Right atrium auricular region (tissue), 2 donors: Measurements from ENCODE around the gene KCNB1. TPM values are rescaled to one million over a fixed set of nuclear protein-coding genes. Genes with fewer than 3 reads are reported as not detected.
A peak's percentile ranks its signal among the peaks of the same experiment; 100 is the strongest.

Source experiments
- DNase-seq: peaks from one replicate; pipeline ENCODE4 v3.0.0-alpha.2; 2019; ENCODE audit warnings: low spot score
- H3K27ac ChIP-seq, 2 donors: fragments of 200-600 bp; sonication (generic); 1 replicate in 1 of 2; 2 replicates in 1 of 2; pipeline ENCODE4 v1.5.1; 2016 to 2019
- H3K27me3 ChIP-seq, 2 donors: fragments of 200-600 bp; sonication (generic); one replicate each; pipeline versions ENCODE4 v1.5.1 to v1.6.0; 2017 to 2019
- H3K36me3 ChIP-seq: fragments of 200-600 bp; sonication (generic); one replicate; pipeline ENCODE4 v1.5.1; 2016
- H3K4me1 ChIP-seq, 2 donors: fragments of 200-600 bp; sonication (generic); one replicate each; pipeline versions ENCODE4 v1.5.1 to v1.6.0; 2017 to 2019
- H3K4me3 ChIP-seq, 2 donors: fragments of 200-600 bp; sonication (generic); 1 replicate in 1 of 2; 2 replicates in 1 of 2; pipeline ENCODE4 v1.5.1; 2017 to 2019; ENCODE audit warnings: mild to moderate bottlenecking in 1 of 2, moderate library complexity in 1 of 2
- H3K9me3 ChIP-seq, 2 donors: fragments of 200-600 bp; sonication (generic); one replicate each; pipeline ENCODE4 v1.5.1; 2019
- total RNA-seq, 2 donors: library from RNA; depleted of rRNA; stranded (reverse); fragments of >200 nt; gene quantifications; one replicate each; pipeline ENCODE4 v1.1.0, GENCODE V29; 2016
- TF ChIP-seq, protein P1 (sequence below), 2 donors: fragments of 200-600 bp; sonication (generic); IDR thresholded peaks; one replicate each; pipeline ENCODE4 v1.5.1; 2019; ENCODE audit warnings: antibody characterized with exemption in 2 of 2

The KCNB1 gene
- total RNA-seq, 2 donors from 2014 or later = 1.4 to 2.7 TPM

DNA sequence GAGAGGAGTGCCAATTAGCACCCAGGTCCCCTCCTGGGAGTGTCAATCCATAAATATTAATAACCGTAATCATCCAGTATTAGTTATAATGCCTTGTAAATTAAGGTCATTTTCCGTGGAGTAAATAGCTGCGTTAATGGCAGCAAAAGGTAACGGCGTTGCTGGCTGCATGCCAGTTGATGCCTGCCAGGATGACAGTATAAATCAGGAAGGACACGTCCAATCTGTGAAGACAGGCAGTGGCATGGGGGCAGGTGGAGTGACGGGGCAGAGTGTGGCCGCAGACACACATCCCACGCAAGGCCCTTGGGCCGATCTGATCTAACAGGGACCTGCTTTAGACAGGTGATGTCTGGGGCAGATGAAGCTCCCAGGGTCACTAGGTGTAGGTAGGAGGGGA is 49.1 kb downstream of the KCNB1 start:
- TF ChIP-seq, protein P1, sequence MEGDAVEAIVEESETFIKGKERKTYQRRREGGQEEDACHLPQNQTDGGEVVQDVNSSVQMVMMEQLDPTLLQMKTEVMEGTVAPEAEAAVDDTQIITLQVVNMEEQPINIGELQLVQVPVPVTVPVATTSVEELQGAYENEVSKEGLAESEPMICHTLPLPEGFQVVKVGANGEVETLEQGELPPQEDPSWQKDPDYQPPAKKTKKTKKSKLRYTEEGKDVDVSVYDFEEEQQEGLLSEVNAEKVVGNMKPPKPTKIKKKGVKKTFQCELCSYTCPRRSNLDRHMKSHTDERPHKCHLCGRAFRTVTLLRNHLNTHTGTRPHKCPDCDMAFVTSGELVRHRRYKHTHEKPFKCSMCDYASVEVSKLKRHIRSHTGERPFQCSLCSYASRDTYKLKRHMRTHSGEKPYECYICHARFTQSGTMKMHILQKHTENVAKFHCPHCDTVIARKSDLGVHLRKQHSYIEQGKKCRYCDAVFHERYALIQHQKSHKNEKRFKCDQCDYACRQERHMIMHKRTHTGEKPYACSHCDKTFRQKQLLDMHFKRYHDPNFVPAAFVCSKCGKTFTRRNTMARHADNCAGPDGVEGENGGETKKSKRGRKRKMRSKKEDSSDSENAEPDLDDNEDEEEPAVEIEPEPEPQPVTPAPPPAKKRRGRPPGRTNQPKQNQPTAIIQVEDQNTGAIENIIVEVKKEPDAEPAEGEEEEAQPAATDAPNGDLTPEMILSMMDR (IDR thresholded peaks at IDR 0.05) = no peak
- no peak overlapping the region for H3K4me3 ChIP-seq
- no peak for DNase-seq
- no peaks in the 10 kb centered on the region for H3K36me3 ChIP-seq
- H3K27me3 ChIP-seq = no peaks in the 10 kb centered on the region
- no peaks in the 10 kb centered on the region for H3K4me1 ChIP-seq
- no peak overlapping the region for H3K27ac ChIP-seq
- H3K9me3 ChIP-seq = no peaks in the 10 kb centered on the region

DNA sequence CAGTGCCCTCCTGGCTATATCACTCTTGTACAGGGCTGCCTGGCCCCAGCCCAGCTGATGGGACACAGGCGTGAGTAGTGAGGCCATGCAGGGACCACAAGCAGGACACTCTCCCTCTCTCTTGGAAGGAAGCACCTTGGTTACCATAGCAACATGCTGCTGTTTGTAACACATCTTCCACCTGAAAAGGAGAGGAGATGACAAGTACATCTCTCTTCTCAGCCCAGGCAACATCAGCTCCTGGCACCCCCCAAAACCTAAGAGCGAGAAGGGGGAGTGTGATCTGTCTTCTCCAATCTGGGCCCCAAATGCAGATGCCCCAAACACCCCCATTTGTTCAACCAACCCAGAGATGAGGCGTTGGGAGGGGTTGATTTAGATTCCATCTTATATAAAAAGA is 49.9 kb downstream of the KCNB1 start:
- TF ChIP-seq, protein P1 (IDR thresholded peaks at IDR 0.05) = no peak
- Histone ChIP-seq H3K27ac (no peak overlapping the region), H3K27me3 (no peaks in the 10 kb centered on the region), H3K4me1 (peaks cover 0 to under 1% of the 10 kb centered on the region in 2 donors), H3K4me3 (no peak overlapping the region), H3K9me3 (no peaks in the 10 kb centered on the region), H3K36me3 (no peaks in the 10 kb centered on the region)
- no peak for DNase-seq

DNA sequence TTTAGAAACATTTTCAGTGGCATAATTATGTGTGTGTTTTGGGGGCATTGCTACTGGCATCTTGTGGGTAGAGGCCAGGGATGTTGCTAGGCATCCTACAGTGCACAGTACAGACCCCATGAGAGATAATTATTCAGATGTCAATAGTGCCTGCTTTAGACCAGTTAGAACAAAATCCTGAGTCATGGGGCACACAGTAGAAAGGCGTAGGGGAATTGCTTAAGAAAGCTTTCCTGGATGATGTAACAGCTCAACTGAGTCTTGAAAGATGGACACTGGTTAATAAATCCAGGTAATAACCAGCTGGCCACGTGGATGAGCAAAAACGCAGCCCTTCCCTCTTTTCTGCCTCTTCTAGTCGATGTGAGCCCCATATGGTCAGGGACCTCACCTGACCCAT is 51.1 kb downstream of the KCNB1 start:
- no peak overlapping the region for H3K4me3 ChIP-seq
- H3K36me3 ChIP-seq = no peaks in the 10 kb centered on the region
- no peak for DNase-seq
- TF ChIP-seq, protein P1 (IDR thresholded peaks at IDR 0.05) = no peak
- no peaks in the 10 kb centered on the region for H3K27me3 ChIP-seq
- H3K4me1 ChIP-seq = peaks cover 0 to 9% of the 10 kb centered on the region in 2 donors
- no peaks in the 10 kb centered on the region for H3K9me3 ChIP-seq
- no peak overlapping the region for H3K27ac ChIP-seq

DNA sequence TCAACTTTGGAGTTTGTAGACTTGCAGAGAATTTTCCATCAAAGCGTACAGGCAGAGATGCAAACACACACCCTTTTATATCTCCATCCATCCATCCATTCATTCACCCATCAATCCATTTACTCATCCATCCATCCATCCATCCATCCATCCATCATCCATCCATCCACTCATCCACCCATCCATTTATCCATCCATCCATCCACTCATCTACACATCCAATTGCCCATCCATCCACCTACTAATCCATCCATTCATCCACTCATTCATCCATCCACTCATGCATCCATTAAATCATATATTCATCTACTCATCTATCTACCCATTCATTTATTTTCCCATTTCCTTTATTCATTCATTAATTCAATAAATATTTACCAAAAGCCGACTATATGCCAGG is 52.1 kb downstream of the KCNB1 start:
- no peak for DNase-seq
- Histone ChIP-seq H3K27ac (no peak overlapping the region), H3K36me3 (no peaks in the 10 kb centered on the region), H3K4me1 (peaks cover 0 to 9% of the 10 kb centered on the region in 2 donors), H3K4me3 (no peak overlapping the region), H3K27me3 (no peaks in the 10 kb centered on the region), H3K9me3 (no peaks in the 10 kb centered on the region)
- TF ChIP-seq, protein P1 (IDR thresholded peaks at IDR 0.05) = no peak

DNA sequence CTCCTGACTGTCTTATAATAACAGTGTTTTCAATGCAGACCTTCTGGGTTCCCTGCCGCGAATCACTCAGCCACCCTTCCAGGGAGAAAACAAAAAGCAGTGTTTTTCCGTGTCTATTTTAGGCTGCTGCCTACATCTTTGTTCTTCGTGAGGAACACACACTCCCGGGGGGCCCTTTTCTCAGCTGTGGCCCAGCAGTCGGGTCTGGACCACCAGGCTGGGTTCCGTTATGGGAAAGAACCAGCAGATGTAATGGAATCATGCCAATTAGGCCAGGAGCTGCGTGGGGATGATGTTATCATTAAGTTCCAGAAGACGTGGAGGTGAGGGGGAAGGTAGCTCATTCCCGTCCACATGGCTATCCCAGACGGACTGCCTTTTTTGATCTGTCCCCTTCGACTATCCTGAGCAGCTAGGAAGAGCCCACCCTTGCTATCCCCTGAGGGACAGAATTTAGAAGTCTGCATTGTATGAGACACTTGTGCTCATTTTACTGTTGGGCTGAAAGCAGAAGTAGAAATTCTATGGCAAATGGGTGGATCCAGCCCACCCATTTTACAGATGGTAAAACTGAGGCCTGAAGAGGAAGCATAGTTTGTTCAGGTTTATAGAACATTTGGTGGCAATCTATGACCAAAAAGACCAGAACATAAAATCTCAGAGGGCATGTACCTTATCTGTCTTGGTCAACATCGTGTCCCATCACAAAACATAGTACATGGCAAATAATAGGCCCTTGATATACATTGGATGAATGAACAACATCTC is 54.5 kb downstream of the KCNB1 start:
- Histone ChIP-seq H3K36me3 (no peaks in the 10 kb centered on the region), H3K9me3 (no peaks in the 10 kb centered on the region), H3K27ac (peak overlapping the region; percentile 50 to 56), H3K27me3 (no peaks in the 10 kb centered on the region), H3K4me1 (peaks cover 0 to 9% of the 10 kb centered on the region in 2 donors), H3K4me3 (no peak overlapping the region)
- no peak for DNase-seq
- TF ChIP-seq, protein P1 (IDR thresholded peaks at IDR 0.05) = no peak

DNA sequence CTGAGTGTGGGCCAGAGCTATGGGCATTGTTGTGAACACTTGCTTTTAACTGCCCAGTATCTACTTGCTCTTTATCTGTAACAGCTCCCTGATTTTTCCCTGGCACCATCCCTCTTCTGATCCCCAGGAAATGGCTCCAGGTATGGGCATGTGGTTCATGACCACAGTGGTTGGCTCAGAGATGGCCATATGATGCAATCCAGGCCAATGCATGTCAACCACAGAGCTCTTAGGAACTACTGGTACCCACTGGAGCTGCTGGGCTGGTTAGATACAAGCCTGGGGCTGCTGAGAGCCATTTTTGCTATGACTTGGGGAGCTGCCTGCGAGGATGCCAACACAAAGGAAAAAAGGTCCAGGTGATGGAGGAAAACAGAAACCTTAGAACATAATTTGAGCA is 55.6 kb downstream of the KCNB1 start:
- TF ChIP-seq, protein P1 (IDR thresholded peaks at IDR 0.05) = no peak
- peaks cover 0 to 9% of the 10 kb centered on the region in 2 donors for H3K4me1 ChIP-seq
- H3K9me3 ChIP-seq = no peaks in the 10 kb centered on the region
- H3K27ac ChIP-seq = peak overlapping the region; percentile 50 to 56
- no peak for DNase-seq
- no peak overlapping the region for H3K4me3 ChIP-seq
- no peaks in the 10 kb centered on the region for H3K27me3 ChIP-seq
- H3K36me3 ChIP-seq = no peaks in the 10 kb centered on the region
